AG20443 (cell line): ENCODE results near the gene VWA2.

Experiments used
- DNase-seq: peaks from one replicate; pipeline ENCODE4 v3.0.0; 2012; ENCODE audit warnings: low spot score, mixed read lengths

Gene VWA2

DNA sequence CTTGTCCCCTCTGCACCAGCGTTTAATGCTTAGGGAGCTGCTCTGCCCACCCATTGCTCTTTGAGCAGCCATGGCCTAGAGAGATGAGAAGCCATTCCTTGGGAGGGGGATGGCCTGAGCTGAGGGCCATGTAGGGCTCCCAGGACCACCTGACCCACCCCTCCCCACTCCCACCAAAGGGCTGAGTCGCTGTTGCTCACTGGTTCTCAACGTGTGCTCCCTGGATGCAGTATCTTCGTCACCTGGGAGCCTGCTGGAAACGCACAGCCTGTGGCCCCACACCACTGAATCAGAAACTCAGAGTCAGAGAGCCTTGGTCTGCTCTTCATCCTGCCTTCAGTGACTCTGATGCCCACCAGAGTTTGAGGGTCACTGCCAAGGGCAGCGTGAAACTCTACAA is 37.0 kb downstream of the VWA2 start:
- DNase-seq: no peak

DNA sequence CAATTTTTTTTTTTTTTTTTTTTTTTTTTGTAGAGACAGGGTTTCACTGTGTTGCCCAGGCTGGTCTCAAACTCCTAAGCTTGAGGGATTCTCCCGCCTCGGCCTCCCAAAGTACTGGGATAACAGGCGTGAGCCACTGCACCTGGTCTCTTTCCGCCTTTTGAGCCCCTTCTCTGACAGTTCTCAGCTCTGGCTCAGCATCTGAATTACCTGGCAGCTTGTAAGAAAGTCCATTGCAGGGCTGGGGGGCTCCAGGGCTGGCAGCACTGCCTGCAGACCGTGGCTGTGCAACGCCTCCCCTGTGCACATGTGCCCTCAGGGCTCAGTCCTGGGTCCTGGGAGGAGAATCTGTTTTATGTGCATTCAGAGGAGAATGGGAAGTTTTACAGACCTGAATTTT is 37.6 kb downstream of the VWA2 start:
- DNase-seq: no peak

GRCh38 chr10:114278140-114278883 is 39.3 kb downstream of the VWA2 start:
- DNase-seq: no peak

DNA sequence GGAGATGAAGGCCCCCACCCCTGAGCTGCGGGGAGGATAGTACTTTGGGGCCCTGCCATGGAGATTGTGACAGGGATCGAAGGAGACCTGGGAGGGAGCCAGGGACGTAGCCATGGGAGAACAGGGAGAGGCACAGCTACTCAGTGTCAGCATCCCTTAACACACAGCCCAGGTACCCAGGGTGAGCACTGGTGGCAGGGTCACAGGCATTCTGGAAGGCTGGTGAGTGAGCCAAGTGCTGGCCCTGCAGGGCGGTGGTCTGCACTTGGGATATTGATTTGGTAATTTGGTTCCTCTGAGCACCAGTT is 39.8 kb downstream of the VWA2 start:
- no peak for DNase-seq

DNA sequence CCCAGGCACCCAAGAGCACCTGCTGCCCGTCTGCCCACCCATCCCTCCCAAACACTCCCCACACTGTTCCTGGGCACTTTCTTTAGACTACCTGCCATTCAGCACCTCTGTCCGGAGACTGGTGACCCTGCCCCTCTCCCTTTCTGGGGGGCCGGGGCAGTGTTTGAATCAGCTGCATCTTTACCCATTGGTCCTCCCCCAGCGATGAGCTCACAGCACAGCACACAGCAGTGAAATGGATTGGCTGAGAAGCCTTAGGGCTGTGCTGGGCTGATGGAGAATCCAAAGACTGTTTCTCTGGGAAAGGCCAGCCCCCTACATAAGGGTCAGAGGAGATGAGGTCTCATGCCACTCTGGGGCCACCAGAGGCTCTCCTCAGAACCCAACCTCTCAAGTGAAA is 40.2 kb downstream of the VWA2 start:
- DNase-seq: no peak

DNA sequence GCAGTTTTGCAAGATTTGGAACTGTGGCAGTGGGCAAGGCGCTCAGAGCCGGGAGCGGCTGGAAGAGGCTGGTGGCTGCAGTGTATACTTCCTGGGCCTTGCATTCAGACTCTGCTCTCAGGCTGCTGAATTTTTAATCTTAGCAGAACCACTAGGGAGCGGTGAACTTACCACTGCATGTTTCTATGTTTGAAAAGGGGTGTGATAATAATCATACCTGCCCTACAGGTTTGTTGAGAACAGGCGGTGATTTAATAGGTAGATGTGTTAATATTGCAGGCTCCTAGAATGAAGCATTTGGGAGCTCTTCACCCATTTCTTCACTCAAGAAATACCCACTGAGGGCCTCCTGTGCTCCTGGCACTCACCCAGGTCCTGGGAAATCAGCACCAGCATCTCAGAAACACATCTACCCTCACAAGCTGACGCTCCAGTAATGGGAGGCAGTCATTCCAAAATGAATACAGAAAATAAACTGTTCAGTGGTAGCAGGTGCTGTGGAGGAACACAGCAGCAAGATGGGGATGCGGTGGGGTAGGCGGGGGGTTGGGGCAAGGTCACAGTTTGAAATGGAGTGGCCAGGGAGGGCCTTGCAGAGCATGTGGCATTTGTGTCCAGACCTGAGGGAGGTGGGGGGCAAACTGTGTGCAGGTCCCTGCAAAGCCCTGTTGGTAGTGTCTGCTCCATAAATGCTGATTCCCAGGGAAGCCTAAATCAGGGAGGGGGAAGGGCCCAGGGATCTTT is 41.0 kb downstream of the VWA2 start:
- no peak for DNase-seq

DNA sequence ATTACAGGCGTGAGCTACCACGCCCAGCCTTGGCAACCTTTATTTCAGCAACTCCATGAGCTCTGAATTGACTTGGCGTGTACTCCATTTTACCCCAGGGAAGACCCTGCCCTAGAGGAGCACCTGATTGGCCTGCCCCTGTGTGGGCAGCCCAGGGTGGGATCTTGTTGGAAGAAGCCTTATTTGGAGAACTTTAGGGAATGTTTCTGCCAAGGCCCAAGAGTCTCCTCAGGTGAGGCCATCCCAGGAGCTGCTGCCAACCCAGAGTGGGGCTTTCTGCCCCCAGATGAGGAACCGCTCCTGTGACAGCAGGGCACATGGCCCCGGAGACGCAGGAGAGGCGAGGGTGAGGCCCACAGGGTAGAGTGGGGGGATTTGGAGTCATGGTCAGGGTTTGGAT is 42.0 kb downstream of the VWA2 start:
- DNase-seq: no peak

- DNase-seq: no peak
These were observed 42.4 kb downstream of the VWA2 start for GRCh38 chr10:114281461-114281860.

DNA sequence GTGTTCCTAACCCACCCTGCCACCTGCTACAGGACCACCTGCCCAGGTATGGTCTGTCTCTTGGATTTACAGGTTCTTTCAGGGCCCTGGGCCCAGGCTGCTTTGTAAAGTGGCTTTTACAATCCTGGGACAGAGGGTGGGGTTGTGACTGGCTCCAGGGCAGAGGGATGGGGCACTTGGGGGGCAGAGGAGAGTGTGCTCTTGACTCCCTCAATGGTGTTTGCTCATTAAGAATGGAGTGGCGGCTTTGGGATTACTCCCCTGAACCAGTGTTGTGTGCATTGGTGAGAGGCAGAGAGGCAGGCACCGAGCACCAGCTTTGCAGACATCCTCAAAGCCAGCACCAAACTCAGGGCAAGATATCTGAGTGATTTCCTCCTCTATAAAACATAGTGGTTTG is 43.5 kb downstream of the VWA2 start:
- no peak for DNase-seq

DNA sequence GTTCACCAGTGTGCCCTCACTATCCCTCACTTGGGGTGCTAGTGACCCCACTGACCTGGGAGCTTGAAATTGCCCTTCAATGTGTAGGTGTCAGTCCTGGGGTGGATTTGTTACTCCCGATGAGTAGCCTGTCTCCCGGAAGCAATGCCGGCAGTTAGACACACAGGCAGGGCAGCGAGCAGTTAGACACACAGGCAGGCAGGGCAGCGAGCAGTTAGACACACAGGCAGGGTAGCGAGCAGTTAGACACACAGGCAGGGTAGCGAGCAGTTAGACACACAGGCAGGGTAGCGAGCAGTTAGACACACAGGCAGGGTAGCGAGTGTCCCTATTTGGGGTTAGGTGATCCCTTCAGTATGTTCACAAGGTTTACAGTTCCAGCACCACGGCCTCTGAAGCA is 44.0 kb downstream of the VWA2 start:
- DNase-seq: no peak

- no peak for DNase-seq
These were observed 44.6 kb downstream of the VWA2 start for GRCh38 chr10:114283535-114284234.

DNA sequence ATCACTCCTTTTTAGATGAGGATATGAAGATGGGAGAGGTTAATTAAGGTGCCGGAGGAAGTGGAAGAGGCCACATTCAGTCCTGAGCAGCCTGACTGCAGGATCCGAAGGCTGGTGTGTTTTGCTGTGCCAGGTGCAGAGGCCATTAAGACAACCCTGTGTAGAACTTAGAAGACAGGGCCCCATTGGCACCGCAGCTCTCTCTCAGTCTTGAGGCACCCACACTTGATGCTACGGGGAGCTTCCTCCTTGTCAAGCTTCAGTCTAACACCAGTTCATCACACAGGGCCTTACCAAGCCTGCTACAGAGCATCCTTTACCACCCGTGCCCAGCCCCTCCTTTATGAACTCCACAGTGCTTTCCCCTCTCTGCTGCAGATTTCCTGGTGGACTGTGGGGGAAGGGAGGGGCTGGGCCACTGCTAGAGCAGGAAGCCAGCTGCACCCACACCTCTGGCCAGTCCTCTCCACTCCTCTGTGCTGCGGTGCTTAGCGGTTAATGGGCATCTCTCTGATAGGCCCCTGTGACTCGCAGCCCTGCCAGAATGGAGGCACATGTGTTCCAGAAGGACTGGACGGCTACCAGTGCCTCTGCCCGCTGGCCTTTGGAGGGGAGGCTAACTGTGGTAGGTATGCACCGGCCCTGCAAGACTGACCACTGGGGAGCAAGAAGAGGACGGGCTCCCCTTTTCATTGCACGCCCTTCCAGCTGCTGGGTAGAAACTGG is 45.5 kb downstream of the VWA2 start:
- DNase-seq: no peak

- no peak for DNase-seq
These were observed 46.9 kb downstream of the VWA2 start for GRCh38 chr10:114285961-114286441.

GRCh38 chr10:114286921-114287320 is 47.9 kb downstream of the VWA2 start:
- DNase-seq: no peak

- no peak for DNase-seq
These were observed 49.5 kb downstream of the VWA2 start for GRCh38 chr10:114288424-114289095.

DNA sequence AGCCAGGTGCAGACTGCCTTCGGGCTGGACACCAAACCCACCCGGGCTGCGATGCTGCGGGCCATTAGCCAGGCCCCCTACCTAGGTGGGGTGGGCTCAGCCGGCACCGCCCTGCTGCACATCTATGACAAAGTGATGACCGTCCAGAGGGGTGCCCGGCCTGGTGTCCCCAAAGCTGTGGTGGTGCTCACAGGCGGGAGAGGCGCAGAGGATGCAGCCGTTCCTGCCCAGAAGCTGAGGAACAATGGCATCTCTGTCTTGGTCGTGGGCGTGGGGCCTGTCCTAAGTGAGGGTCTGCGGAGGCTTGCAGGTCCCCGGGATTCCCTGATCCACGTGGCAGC is 50.0 kb downstream of the VWA2 start:
- no peak for DNase-seq

DNA sequence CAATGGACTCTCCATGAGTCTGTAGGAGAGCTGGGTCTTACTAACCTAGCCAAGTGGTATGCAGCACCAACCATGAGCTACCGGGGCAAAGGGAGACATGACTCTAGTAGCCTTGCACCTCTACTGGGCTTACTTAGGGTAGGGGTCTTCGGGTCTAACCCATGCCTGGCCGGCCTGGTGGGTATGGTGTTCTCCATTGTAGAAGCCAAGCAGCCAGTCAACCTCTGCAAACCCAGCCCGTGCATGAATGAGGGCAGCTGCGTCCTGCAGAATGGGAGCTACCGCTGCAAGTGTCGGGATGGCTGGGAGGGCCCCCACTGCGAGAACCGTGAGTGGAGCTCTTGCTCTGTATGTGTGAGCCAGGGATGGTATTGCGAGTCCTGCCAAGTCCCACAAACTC is 51.0 kb downstream of the VWA2 start:
- no peak for DNase-seq

- DNase-seq: no peak
These were observed 52.0 kb downstream of the VWA2 start for GRCh38 chr10:114291076-114291475.

DNA sequence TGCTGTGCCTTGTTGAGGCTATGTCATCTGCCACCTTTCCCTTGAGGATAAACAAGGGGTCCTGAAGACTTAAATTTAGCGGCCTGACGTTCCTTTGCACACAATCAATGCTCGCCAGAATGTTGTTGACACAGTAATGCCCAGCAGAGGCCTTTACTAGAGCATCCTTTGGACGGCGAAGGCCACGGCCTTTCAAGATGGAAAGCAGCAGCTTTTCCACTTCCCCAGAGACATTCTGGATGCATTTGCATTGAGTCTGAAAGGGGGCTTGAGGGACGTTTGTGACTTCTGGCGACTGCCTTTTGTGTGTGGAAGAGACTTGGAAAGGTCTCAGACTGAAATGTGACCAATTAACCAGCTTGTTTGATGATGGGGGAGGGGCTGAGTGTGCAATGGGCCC is 52.5 kb downstream of the VWA2 start:
- DNase-seq: no peak

DNA sequence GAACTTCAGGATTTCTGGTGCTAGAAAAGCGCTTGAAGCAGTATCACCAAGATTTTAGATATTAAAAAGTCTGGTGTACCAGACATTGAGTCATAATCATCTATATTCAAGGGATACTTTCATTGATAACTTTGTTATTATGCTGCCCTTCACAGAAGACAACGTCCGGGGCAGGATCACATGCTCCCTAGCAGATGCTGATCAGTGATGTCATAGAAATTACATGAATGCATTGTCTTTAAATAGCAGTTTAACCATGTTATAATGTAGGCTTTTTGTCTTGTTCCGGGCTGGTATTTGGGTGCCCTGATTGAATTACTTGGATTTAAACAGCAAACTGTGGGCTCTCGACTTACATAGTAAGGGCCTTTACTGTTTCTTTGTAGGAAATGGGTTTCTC is 54.0 kb downstream of the VWA2 start:
- no peak for DNase-seq

GRCh38 chr10:114294549-114294948 is 55.5 kb downstream of the VWA2 start:
- no peak for DNase-seq

- no peak for DNase-seq
These were observed 56.3 kb downstream of the VWA2 start for GRCh38 chr10:114295393-114295792.
